NCI-H460 (cell line): ENCODE results near the gene H6PD. TPM values are rescaled to one million over a fixed set of nuclear protein-coding genes. Genes with fewer than 3 reads are reported as not detected.

Experiments used
- DNase-seq: peaks from one replicate; pipeline ENCODE4 v3.0.0-alpha.2; 2016; ENCODE audit warnings: low read depth; ENCODE audit errors: extremely low read depth
- total RNA-seq: library from RNA; depleted of rRNA; stranded (reverse); fragments of >200 nt; shearing (Covaris generic); gene quantifications from 2 replicates; pipeline ENCODE4 v1.2.3, GENCODE V29; 2014

H6PD gene
- total RNA-seq, 1 experiment from 2014 or later = 14.0 TPM

GRCh38 chr1:9293533-9294404, 59.2 kb downstream of the H6PD start:
- no peak for DNase-seq

GRCh38 chr1:9294405-9294773, 59.8 kb downstream of the H6PD start:
- DNase-seq = no peak

- DNase-seq = no peak
Observed at GRCh38 chr1:9294910-9295636, 60.5 kb downstream of the H6PD start.

- no peak for DNase-seq
Observed at GRCh38 chr1:9295884-9296283, 61.3 kb downstream of the H6PD start.

- no peak for DNase-seq
Observed at GRCh38 chr1:9296850-9297249, 62.3 kb downstream of the H6PD start.

- DNase-seq = no peak
Observed at GRCh38 chr1:9297831-9298230, 63.3 kb downstream of the H6PD start.

- DNase-seq = no peak
Observed at GRCh38 chr1:9298282-9298681, 63.7 kb downstream of the H6PD start.

- DNase-seq = peak; percentile 85
Observed at GRCh38 chr1:9299571-9300541, 65.3 kb downstream of the H6PD start.

GRCh38 chr1:9300573-9300972, 66.0 kb downstream of the H6PD start:
- no peak for DNase-seq

- peak; percentile 43 for DNase-seq
Observed at GRCh38 chr1:9302745-9303524, 68.4 kb downstream of the H6PD start.

- DNase-seq = no peak
Observed at GRCh38 chr1:9303916-9304315, 69.3 kb downstream of the H6PD start.

GRCh38 chr1:9305216-9305615, 70.6 kb downstream of the H6PD start:
- no peak for DNase-seq

- no peak for DNase-seq
Observed at GRCh38 chr1:9306006-9306405, 71.4 kb downstream of the H6PD start.

- no peak for DNase-seq
Observed at GRCh38 chr1:9307303-9307702, 72.7 kb downstream of the H6PD start.

- DNase-seq = no peak
Observed at GRCh38 chr1:9308236-9308785, 73.7 kb downstream of the H6PD start.

GRCh38 chr1:9309080-9309479, 74.5 kb downstream of the H6PD start:
- DNase-seq = no peak

GRCh38 chr1:9309991-9310390, 75.4 kb downstream of the H6PD start:
- no peak for DNase-seq

GRCh38 chr1:9311029-9311428, 76.5 kb downstream of the H6PD start:
- no peak for DNase-seq

- DNase-seq = no peak
Observed at GRCh38 chr1:9311479-9311878, 76.9 kb downstream of the H6PD start.
